ENCODE data around the gene CAPN7. TPM values are rescaled to one million over a fixed set of nuclear protein-coding genes. Genes with fewer than 3 reads are reported as not detected.

The CAPN7 gene
- total RNA-seq, 1 donor from 2014 or later: 46.1 TPM

DNA sequence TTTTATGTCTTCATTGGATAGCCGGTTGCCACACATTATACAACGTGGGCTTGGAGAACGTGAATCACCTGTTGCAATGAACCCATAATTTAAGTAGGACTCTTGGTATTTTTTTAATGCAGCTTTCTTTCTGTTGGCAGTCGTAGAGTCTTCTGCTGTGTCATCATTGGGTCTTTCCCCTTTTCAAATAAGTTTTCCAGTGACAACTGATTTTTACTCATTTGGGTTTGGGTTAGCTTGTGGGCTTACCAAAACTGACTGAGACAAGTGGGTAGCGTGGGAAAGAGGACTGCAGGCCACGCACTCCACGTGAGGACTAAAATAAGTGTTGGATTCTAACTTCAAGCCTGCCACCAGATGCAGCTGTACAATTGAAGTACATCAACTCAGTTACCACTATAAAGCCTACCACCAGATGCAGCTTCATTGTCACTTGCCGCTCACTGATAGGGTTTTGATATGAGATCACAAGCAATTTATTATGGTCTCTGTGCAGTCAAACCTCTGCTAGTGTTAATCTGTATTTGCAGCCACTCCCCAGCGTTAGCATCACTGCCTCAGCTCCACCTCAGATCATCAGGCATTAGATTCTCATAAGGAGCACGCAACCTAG, 6.4 kb upstream of the CAPN7 start:
- DNase-seq (ENCODE audit: low spot score): no peak

DNA sequence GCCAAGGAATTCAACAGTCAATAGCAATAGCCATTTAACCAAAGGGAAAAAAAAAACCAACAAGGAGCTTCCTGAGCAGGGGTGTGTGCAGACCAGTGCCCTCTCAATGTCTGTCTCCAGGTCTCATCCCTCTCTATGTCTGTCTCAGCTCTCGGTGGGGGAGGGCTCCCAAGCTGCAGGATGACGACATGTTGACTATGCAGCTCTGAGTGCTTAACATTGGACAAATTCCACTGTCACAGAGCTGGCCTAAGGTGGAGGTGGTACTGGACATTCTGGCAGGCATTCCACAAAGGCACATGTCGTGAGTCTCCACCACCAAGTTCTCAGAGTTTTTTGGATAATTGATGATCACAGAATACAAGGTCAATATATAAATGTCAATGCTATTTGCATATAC, 2.0 kb upstream of the CAPN7 start:
- DNase-seq (ENCODE audit: low spot score): no peak

- no peak for DNase-seq (ENCODE audit: low spot score)
Measured at GRCh38 chr3:15205482-15205933, 538 bp upstream of the CAPN7 start.

DNA sequence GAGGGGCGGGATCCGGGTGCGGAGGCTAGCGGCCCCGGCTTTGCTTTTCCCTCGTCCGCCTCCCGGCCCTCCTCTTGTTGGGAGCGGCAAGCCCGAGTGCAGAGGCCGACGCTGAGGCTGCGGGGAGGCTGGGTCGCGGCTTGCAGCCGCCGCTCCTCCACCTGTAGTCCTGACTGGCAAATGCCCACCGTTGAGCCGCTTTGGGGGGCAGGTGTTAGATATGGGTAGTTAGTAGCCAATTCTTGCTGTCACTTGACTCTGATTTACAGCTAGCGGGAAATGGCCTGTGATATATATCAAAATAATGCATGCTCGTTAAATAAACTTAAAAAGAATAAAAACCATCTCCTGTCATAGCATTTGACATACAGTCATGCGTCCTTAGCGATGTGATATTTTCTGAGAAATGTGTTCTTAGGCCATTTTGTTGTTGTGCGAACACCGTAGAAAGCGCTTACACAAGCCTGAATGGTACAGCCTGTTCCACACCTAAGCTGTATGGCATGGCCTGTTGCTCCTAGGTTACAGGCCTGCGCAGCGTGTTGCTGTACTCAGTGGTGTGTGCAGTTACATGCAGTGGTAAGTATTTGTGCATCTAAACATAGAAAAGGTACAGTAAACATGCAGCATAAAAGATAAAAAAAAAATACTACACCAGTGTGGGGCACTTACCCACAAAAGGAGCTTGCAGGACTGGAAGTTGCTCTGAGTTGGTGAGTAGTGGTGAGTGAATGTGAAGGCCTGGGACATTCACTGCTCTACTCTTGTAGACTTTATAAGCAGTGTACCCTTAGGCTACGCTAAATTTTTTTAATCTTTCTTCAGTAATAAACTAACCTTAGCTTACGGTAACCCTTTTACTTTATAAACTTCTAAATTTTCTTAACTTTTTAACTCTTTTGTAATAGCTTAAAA, 873 bp downstream of the CAPN7 start:
- DNase-seq (ENCODE audit: low spot score): no peak

- DNase-seq (ENCODE audit: low spot score): no peak
Measured at GRCh38 chr3:15207836-15208504, 1.9 kb downstream of the CAPN7 start.

GRCh38 chr3:15211937-15212336, 5.9 kb downstream of the CAPN7 start:
- no peak for DNase-seq (ENCODE audit: low spot score)

GRCh38 chr3:15214758-15215157, 8.7 kb downstream of the CAPN7 start:
- no peak for DNase-seq (ENCODE audit: low spot score)

DNA sequence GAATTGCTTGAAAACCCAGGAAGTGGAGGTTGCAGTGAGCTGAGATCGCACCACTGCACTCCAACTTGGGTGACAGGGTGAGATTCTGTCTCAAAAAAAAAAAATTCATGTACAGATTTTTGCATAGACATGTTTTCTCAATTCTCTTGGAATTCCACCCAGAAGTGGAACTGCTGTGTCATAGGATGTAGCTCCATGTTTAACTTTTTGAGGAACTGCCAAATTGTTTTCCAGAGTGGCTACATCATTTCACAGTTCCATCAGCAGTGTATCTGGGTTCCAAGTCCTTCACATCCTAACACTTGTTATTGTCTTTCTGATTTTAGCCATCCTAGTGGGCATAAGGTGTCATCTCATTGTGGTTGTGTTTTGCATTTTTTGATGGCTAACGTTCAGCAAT, 9.9 kb downstream of the CAPN7 start:
- no peak for DNase-seq (ENCODE audit: low spot score)

DNA sequence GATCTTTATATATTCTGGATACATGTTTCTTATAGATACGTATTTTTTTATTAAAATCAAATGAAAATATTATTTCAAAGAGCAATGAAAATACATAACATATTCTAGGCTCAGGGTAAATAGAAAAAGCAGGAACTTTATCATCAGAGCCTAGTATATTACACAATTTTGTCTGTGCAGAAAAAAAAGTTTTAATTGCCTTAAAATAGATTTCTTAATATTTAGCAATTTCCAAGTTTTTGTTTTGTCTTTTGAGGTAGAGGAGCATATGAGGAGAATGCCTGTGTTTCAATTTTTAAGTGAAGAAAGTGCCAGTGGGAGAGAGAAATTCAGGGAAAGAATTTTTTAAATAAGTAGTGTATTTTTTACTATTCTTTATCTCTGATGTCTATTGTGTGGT, 10.5 kb downstream of the CAPN7 start:
- no peak for DNase-seq (ENCODE audit: low spot score)

GRCh38 chr3:15217011-15217671, 11.1 kb downstream of the CAPN7 start:
- no peak for DNase-seq (ENCODE audit: low spot score)

- DNase-seq (ENCODE audit: low spot score): no peak
Measured at GRCh38 chr3:15217841-15218267, 11.8 kb downstream of the CAPN7 start.

DNA sequence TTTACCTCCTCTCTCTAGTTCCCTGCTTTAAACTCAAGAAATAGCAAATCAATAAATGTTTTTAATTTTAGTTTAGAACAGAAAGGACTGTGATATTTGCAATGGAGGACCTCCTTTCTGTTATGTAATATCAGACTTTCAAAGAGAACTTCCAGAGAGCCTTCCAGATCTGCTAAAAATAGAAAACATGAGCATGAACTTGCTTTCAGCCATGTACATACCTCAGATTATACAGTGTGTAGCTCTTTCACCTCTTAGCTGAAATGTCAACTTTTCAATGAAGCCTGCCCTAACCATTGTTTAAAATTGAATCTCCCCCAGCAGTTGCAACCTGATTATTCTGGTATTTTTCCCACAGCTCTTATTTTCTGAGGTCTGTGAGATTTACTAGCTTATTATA, 12.6 kb downstream of the CAPN7 start:
- no peak for DNase-seq (ENCODE audit: low spot score)

GRCh38 chr3:15220056-15220455, 14.0 kb downstream of the CAPN7 start:
- no peak for DNase-seq (ENCODE audit: low spot score)

DNA sequence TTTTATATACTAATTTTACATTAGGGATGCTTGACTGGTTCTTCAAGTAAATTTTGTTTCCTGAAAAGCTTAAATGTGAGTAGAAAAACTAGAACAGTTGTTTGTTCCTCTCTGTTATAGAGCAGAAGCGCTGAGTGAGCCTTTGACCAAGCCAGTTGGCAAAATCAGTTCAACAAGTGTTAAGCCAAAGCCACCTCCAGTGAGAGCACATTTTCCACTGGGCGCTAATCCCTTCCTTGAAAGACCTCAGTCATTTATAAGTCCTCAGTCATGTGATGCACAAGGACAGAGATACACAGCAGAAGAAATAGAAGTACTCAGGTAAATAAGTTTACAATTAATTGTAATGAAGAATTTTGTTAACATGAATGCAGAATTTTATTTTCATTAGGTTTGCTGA, 14.6 kb downstream of the CAPN7 start:
- no peak for DNase-seq (ENCODE audit: low spot score)

- no peak for DNase-seq (ENCODE audit: low spot score)
Measured at GRCh38 chr3:15221574-15222217, 15.7 kb downstream of the CAPN7 start.

GRCh38 chr3:15223685-15224572, 17.9 kb downstream of the CAPN7 start:
- no peak for DNase-seq (ENCODE audit: low spot score)

DNA sequence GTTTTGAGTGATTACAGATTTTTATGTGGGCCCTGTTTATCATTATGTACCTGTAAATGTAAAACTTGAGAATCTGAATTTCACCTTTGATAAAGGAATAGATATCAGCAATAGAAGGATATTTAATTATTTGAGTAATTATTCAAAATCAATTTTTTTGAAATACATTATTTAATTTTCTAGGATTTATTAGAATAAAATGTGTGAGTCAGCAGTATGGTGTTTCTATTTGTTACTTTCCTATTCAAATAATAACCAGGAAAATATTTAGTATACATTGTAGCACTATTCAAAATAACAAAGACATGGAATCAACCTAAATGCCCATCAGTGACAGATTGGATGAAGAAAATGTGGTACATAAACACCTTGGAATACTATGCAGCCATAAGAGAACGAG, 22.1 kb downstream of the CAPN7 start:
- DNase-seq (ENCODE audit: low spot score): no peak

DNA sequence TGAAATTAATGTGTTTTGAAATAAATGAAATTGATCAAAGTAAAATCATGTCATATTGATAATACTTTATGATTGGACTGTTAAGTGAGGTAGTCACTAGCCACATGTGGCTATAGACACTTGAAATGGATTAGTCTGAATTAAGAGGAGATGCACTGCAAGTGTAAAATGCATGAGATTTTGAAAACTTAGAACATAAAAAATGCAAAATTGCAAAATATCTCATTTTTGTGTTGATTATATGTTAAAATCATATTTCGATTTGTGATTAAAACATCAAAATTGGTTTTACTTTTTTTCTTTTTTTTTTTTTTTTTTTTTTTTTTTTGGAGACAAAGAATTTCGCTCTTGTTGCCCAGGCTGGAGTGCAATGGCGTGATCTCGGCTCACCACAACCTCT, 23.2 kb downstream of the CAPN7 start:
- DNase-seq (ENCODE audit: low spot score): no peak

GRCh38 chr3:15241341-15241740, 35.3 kb downstream of the CAPN7 start:
- no peak for DNase-seq (ENCODE audit: low spot score)

DNA sequence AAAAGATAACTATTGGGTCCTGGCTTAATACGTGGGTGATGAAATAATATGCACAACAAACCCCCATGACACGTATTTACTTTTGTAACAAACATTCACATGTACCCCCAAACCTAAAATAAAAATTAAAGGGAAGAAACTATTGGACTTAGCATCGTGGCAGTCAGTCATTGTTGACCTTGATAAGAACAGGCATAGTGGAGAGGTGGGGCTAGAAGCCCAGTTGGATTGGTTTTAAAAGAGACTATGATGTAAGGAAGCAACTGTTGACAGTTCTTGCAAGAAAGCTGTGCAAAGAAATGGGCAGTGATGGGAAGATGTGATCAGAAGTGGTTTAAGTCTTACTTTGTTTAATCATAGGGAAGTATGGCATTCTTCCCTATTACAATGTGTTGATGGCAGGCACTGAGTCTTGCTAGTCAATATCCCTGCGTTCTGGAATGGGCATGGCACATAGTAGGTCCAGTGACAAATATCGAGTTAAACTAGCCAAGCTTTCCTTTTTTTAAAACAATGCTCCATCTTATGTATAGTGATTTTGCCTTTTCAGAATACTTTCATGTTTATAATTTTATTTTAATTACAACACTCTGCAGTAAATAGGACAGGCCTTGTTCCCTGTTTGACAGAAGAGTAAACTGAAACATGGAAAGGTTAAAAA, 37.9 kb downstream of the CAPN7 start:
- DNase-seq (ENCODE audit: low spot score): no peak

Data from mucosa of gallbladder (tissue), 1 donor.